GM10248 (cell line): ENCODE results near the gene PPP1R9A.

Source experiments
- CTCF ChIA-PET: fragments of 300-600 bp; sonication (Branson Sonifier 250); formaldehyde crosslinking; extraction: SDS; loops from one replicate; lab custom pipeline; 2021; ENCODE audit warnings: antibody characterized with exemption; lab: Yijun Ruan, JAX
- POLR2A ChIA-PET: fragments of 350-650 bp; sonication (Branson Sonifier 250); formaldehyde crosslinking; extraction: SDS; loops from one replicate; lab custom pipeline; 2020; ENCODE audit warnings: antibody characterized with exemption; lab: Yijun Ruan, JAX
- DNase-seq: peaks from one replicate; pipeline ENCODE4 v3.0.0; 2012; ENCODE audit errors: extremely low spot score
- TF ChIP-seq, protein P1 (sequence below): IDR thresholded peaks from 2 replicates; pipeline ENCODE4 v1.5.1; 2012; ENCODE audit warnings: mild to moderate bottlenecking, low read depth; ENCODE audit errors: extremely low read depth, missing control alignments, control extremely low read depth

The PPP1R9A gene

DNA sequence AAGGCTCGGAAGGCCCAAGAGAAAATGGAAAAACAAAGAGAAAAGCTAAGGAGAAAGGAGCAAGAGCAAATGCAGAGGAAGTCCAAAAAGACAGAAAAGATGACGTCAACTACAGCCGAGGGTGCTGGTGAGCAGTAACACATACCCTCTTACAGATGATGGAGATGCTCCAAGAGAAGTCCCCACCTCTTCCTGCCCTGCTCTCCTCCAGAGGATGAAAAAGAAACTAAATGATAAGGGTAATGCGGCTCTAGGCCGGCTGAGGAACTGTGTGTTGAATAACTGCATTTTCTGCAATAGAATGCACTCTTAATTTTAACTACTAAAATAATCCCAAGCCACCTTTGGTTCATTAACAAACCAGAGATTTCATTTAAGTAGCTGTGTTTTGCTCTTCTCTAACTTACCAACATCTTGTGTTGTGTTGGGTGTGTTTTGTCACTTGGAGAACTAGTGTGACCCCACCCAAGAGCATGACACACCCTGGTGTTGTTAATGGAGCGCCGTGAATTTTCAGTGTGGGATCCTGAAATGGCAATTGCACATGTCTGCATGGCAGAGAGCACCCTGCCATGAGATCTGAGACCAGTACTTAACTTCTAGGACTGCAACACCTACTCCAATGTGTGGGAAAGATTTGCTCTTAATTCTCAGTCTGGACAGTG lies 382.9 kb downstream of the PPP1R9A start:
- POLR2A ChIA-PET, result no interaction called here
- no peak for DNase-seq
- TF ChIP-seq, protein P1, sequence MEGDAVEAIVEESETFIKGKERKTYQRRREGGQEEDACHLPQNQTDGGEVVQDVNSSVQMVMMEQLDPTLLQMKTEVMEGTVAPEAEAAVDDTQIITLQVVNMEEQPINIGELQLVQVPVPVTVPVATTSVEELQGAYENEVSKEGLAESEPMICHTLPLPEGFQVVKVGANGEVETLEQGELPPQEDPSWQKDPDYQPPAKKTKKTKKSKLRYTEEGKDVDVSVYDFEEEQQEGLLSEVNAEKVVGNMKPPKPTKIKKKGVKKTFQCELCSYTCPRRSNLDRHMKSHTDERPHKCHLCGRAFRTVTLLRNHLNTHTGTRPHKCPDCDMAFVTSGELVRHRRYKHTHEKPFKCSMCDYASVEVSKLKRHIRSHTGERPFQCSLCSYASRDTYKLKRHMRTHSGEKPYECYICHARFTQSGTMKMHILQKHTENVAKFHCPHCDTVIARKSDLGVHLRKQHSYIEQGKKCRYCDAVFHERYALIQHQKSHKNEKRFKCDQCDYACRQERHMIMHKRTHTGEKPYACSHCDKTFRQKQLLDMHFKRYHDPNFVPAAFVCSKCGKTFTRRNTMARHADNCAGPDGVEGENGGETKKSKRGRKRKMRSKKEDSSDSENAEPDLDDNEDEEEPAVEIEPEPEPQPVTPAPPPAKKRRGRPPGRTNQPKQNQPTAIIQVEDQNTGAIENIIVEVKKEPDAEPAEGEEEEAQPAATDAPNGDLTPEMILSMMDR, result no peak
- CTCF ChIA-PET, result interaction anchor here (1.0 kb wide), 1 partner anchor 10 kb away, joined by 4 read pairs; no protein-coding TSS in a partner anchor

DNA sequence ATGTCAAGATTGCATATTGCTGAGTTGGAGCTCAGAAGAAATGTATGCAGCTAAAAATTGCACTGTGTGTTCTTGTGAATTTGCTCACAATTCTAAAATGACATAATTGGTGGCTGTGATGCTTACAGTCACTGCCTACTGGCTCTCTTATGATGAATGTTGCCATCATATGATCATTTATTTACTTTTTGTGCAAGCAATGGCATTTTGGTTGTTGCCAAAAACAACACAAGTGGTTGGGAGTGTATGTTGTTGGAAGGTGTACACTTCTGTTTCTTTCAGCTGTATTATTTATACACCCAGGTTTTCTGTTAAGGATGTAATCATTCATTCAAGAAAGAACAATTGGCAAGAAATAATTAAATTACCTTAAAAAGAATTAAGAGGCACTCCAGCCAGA lies 388.0 kb downstream of the PPP1R9A start:
- DNase-seq, result no peak
- CTCF ChIA-PET, result no interaction called here

DNA sequence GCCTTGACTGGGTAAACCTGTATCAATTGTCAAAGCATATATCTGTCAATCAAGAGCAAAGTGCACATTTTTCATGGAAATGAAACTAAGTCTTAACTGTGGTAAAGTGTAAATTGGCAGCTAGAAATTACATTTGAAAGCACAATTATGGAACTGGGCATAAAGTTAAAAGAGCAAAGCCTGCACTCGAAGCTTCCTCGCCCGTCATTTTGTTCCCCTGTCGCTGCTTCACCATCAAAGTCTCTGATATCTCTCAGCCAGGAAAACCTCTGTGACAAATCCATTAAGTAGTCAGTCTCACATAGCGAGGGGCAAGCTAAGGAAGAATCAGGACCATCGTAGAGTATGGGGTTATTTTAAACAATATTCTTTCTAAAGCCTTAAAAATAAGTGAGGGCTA lies 389.1 kb downstream of the PPP1R9A start:
- no peak for DNase-seq
- CTCF ChIA-PET, result no interaction called here
- TF ChIP-seq, protein P1, result no peak
- POLR2A ChIA-PET, result no interaction called here

More for the DNA sequence above, 388.0 kb downstream of the PPP1R9A start:
- TF ChIP-seq, protein P1, result no peak
- POLR2A ChIA-PET, result no interaction called here

DNA sequence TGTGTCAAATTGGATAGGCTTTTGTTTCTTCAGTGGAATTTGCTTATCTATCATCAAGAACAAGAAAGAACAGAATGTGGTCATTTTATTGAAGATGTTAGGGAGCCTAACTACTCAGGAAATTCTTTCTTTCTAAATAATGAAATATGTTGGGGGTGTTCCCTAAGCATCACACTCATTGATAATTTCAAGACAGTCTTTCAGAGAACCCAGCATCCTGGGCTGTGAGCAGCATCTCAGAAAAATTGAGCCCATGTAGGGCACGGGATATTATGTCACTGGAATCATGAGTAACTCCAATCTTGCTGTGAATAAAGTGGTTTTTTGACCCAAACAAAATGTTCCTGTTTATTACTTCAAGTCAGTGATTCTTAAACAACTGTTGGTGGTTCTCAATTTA lies 389.6 kb downstream of the PPP1R9A start:
- CTCF ChIA-PET, result no interaction called here
- POLR2A ChIA-PET, result no interaction called here

DNA sequence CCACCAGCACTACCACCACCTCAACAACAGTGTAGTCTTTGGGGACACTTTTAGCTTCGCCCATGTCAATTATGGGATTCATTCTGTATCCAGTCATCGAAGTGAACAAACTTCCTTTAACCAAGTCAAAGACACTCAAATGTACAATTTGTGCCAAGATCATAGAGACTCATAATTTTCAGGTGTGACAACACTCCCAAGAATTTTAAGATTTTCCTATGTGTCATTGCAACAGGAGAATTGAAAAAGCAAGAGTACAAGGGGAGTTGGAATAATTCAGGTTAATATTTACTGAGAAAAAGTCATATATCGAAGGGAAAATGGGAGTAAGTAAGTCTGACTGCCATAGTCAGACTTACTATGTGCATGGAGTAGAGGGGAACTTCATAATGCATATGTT lies 390.7 kb downstream of the PPP1R9A start:
- CTCF ChIA-PET, result no interaction called here
- TF ChIP-seq, protein P1, result no peak

More for the DNA sequence above, 389.6 kb downstream of the PPP1R9A start:
- TF ChIP-seq, protein P1, result no peak
- DNase-seq, result no peak

DNA sequence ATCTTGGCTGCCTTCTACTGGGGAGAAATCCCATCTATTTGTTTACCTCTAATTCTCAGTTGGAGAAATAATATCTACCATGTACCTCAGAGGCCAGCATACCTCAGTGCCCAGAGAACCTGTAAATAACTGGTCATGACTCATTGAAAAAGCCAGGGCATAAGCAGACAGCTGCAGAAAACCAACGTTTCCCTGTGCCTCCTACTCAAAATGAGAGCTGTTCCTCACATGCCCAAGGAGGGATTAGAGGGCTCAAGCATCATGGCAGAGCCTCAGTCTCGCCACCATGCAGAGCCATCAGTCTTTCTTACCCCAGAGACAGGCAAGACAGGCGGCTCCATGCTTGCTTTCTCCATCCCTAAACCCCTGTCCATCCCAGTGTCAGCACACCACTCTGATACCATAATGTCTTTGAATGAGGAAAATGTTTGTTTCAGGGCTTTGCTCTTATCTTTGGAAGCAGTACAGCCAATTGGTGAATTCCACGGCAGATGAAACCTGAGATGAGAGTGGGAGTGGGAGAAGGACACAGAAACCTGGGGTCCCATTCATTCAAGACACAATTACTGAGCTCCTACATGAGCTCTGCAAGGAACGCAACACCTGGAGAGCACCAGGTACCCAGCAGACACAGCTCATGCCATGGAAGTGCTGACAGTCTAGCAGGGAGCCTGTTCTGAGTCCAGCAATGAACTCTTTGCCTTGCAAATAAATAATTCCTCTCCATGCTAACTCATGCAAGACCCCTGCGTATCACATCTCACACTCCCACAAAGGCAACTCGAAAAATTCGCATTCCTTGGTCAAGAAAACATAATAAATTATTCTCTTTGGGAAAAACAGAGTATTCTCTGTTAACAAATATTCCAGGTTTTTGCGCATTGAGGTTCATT lies 395.9 kb downstream of the PPP1R9A start:
- TF ChIP-seq, protein P1, result no peak
- no peak for DNase-seq
- POLR2A ChIA-PET, result no interaction called here
- CTCF ChIA-PET, result no interaction called here

More for the DNA sequence above, 390.7 kb downstream of the PPP1R9A start:
- no peak for DNase-seq
- POLR2A ChIA-PET, result no interaction called here
